ENCODE data around the gene TBL3.

DNA sequence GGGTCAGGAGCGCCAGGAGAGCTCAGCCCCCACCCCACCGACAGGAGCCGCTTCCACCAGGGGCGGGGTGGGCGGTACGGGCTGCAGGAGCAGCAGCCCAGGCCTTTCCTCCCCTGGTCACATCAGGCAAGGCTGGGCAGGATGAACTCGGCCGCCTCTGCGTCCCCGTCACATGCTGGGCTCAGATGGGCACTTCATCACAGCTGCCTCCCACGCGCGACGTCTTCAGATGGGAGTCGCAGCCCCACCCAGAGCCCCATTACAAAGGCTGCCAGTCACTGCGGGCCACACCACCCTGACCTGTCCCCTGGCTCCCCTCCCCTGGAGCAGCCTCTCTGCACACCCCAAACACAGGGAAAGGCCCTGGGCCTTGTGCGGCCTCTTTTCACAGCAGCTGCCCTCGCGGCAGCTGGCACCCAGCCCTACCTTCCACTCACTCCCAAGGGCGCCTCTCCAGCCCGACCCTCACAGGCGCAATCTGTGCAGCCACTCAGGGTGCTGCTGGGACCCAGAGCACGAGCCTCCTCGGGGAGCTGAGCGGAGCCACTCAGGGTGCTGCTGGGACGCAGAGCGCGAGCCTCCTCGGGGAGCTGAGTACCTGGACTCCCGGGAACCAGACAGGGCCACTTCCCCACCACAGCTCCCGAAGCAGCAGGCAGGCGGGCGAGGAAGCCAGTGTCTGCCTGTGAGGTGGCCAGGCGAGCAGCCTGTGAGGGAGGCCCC, 33.1 kb downstream of the TBL3 start:
- TF ChIP-seq TARDBP (IDR thresholded peaks at IDR 0.05) (no peak), SUZ12 (IDR thresholded peaks at IDR 0.05) (no peak), FOXA1 (IDR thresholded peaks at IDR 0.05) (no peak), HDGF (IDR thresholded peaks at IDR 0.05; ENCODE audit: borderline replicate concordance) (no peak), FOXM1 (IDR thresholded peaks at IDR 0.05; ENCODE audit: borderline replicate concordance) (no peak), BHLHE40 (IDR thresholded peaks at IDR 0.05; ENCODE audit: borderline replicate concordance) (no peak), SP1 (IDR thresholded peaks at IDR 0.05) (no peak), ELF4 (IDR thresholded peaks at IDR 0.05) (no peak), FOXK2 (IDR thresholded peaks at IDR 0.05) (no peak), LEF1 (IDR thresholded peaks at IDR 0.05; ENCODE audit: borderline replicate concordance) (no peak)
- TF ChIP-seq, protein P1, sequence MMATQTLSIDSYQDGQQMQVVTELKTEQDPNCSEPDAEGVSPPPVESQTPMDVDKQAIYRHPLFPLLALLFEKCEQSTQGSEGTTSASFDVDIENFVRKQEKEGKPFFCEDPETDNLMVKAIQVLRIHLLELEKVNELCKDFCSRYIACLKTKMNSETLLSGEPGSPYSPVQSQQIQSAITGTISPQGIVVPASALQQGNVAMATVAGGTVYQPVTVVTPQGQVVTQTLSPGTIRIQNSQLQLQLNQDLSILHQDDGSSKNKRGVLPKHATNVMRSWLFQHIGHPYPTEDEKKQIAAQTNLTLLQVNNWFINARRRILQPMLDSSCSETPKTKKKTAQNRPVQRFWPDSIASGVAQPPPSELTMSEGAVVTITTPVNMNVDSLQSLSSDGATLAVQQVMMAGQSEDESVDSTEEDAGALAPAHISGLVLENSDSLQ (IDR thresholded peaks at IDR 0.05), result no peak

All from HEK293T (cell line).